Stimulated activated CD4-positive, alpha-beta T cell treated with anti-CD3 and anti-CD28 coated beads, Interleukin-1b, Interleukin-23, amount 100 ng/mL, for 24 hours (primary cell): Measurements from ENCODE around the gene SPHK2.
"Not testable (repeated sequence)": the region's sequence is repeated elsewhere in the genome, so short reads cannot be mapped to it uniquely, and the experiment has no call there.

Experiments
- DNase-seq, 4 experiments: peaks; one replicate each; pipeline ENCODE4 v3.0.0-alpha.2; 2020; ENCODE audit warnings: low read depth in 4 of 4, low spot score in 1 of 4

SPHK2 gene, protein sequence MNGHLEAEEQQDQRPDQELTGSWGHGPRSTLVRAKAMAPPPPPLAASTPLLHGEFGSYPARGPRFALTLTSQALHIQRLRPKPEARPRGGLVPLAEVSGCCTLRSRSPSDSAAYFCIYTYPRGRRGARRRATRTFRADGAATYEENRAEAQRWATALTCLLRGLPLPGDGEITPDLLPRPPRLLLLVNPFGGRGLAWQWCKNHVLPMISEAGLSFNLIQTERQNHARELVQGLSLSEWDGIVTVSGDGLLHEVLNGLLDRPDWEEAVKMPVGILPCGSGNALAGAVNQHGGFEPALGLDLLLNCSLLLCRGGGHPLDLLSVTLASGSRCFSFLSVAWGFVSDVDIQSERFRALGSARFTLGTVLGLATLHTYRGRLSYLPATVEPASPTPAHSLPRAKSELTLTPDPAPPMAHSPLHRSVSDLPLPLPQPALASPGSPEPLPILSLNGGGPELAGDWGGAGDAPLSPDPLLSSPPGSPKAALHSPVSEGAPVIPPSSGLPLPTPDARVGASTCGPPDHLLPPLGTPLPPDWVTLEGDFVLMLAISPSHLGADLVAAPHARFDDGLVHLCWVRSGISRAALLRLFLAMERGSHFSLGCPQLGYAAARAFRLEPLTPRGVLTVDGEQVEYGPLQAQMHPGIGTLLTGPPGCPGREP

DNA sequence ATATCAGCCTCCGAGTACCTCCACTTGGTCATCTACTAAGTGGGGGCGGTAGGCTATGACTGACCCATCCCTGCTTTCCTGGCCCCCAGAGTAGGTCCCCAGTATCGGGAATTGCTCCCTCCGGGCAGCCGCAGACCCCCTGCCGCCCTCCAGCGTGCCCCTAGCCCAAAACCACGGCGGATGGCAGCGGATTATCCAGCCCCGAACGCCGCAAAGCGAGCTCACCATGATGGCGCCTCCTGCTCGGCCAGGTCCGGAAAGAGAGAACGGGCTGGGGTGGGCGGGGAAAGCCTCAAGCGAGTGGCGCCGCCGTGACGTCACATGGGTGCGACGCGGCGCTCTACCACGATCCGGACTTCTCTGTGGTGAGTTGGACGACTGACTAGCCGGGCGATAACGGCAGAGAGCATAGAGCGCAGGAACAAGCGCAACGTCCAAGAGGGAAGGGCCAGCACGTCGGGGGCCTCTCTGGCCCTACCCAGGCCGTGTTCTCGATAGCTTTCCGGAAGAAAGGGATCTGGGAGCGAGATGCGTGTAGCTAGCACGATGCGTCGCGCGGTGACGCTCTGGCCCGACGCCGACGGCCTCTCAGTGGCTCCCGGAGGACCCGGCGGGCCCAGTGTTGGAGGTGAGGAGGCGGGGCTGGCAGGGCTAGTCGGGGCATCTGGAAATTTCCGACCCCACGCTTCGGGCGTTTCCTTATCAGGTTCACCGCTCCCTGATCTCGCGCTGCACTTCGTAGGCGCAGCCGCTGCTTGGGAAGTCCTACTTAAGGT, at the start of gene SPHK2, which contains the start of gene RPL18:
Gene SPHK2, plus strand, starts transcription at position 591 of the 776 bp plus-strand sequence. CDS start 1,009 bp downstream, outside the sequence.
Gene RPL18, minus strand, starts transcription at position 263 of the 776 bp plus-strand sequence. Its CDS starts 35 bp downstream, at position 228.
- peak; percentile 86 to 94 (median 91) for DNase-seq

DNA sequence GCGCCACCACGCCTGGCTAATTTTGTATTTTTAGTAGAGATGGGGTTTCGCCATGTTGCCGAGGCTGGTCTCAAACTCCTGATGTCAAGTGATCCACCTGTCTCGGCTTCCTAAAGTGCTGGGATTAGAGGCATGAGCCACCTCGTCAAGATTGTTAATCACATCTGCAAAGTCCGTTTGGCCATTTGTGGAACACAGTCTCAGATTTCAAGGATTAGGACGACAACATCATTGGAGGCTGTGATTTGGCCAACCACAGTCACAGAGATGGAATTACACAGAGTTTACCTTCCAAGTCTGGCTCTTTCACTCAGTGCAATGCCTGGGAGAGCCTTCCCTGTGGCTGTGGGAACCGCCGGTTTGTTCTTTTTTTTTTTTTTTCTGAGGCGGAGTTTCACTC, 49.5 kb upstream of the SPHK2 start:
- no peak for DNase-seq

DNA sequence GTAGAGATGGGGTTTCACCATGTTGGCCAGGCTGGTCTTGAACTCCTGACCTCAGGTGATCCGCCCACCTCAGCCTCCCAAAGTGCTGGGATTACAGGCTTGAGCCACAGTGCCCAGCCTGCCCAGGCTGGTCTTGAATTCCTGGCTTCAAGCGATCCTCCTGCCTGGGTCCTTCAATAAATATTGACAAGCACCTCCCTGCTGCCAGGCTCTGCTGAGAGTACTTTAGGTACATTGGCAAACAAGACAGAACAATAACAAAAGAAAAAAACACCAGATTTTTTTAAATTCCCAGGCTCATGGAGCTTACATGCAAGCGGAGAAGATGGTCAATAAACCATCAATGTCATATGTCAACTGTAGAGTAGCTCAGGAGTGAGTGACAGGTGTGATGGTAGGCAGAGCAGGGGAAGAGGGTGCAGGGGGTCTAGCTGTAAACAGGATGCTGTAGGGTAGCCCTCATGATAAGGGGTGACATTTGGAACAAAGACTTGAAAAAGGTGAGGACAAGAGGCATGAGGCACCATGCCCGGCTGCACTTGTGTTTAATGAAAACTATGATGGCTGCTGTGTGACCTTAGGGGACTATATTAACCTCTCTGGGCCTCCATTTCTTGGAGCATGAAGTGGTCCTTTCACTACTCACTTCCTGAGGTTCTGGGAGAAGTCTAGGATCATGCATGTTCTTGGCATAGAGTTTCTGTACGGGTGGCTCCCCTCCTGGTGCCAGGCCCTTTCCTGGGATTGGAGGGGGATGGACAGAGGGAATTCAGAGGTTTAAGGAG, 47.7 kb upstream of the SPHK2 start:
- no peak for DNase-seq

DNA sequence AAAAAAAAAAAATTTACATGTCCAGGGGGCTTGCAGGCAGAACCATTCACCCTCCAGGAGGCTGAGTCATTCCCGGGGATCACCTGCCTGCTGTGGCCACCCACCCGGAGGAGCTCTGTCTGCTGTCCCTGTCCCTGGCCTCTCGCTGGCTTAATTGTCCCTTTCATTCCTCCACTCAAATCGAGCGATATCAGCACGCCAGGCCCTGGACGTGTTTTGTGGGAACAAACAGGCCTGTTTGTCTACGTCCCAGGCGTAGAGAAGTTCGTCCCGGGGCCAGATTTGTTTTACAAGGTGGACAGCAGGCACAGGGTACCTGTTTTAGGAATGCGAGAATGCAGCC, 46.2 kb upstream of the SPHK2 start:
- no peak for DNase-seq

DNA sequence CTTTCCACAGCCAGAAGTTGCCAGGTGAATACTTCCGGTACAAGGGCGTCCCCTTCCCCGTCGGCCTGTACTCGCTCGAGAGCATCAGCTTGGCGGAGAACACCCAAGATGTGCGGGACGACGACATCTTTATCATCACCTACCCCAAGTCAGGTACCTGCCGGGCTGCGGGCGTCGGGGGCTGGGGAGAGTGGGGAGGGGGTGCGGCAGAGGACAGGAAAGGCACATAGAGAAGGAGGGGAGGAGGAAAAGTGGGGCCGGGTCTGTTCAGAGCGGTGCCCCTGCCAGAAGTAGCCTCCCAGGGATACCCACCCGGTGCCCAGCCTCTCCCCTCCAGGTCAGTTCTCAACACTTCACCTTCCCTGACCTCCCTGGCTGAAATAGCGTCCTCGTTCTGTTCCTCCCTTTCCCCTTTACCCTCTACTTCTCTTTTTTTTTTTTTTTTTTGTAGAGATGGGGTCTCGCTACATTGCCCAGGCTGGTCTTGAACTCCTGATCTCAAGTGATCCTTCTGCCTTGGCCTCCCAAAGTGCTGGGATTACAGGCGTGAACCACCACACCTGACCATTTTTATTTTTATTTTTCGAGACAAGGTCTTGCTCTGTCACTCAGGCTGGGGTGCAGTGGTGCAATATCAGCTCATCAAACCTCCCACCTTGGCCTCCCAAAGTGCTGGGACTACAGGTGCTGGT, 43.2 kb upstream of the SPHK2 start:
- DNase-seq, result no peak

DNA sequence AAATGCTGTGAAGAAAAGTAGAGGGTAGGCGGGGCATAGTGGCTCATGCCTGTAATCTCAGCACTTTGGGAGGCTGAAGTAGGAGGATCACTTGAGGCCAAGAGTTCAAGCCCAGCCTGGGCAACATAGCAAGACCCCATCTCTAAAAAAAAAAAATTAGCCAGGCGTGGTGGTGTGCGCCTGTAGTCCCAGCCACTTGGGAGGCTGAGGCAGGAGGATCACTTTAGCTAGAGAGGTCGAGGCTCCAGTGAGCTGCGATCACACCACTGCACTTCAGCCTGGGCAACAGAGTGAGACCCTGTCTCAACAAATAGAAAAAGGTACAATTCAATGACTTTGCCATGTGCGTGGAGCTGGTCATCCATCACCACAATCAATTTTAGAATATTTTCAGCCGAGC, 41.4 kb upstream of the SPHK2 start:
- DNase-seq, result not testable (repeated sequence)

DNA sequence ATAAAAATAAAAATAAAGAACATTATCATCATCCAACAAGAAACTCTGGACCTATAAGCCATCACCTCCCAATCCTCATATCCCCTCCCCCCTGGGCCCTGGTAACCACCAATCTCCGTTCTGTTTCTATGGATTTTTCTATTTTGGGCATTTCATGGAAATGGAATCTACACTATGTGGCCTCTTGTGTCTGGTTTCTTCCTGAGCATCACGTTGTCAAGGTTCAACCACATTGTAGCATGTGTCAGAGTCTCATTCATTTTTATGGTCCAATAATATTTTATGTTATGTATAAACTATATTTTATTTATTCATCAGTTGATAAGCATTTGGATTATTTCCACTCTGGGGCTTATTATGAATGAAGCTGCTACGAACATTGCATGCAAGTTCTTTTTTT, 40.4 kb upstream of the SPHK2 start:
- DNase-seq, result no peak

DNA sequence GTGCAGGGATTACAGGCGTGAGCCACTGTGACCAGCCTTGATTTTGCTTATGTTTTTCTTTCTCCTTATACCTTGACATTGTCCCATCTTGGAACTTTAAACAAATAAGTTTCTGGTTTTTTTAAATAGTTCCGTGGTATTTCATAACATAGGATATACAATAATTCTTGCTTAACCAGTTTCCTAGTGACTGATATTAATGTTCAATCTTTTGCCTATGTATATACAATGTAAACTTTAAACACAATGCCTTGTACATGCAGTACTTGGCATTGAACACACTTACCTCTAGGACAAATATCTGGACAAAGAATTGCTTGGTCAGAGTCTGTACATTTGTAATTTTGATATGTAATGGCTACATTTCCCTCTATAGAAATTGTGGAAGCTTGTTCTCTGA, 37.1 kb upstream of the SPHK2 start:
- DNase-seq, result no peak

DNA sequence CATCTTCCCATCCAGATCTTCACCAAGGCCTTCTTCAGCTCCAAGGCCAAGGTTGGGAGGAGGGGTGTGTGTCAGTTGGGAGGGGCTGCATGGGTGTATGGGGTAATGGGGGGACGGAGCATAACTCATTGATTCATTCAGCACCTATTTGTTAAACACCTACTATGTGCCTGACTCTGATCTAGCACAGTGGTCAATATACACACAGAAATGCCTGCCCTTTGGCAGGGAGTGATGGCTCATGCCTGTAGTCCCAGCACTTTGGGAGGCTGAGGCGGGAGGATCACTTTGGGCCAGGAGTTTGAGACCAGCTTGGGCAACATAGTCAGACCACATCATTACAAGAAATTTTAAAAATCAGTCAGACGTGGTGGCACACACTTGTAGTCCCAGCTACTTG, 31.9 kb upstream of the SPHK2 start:
- no peak for DNase-seq

DNA sequence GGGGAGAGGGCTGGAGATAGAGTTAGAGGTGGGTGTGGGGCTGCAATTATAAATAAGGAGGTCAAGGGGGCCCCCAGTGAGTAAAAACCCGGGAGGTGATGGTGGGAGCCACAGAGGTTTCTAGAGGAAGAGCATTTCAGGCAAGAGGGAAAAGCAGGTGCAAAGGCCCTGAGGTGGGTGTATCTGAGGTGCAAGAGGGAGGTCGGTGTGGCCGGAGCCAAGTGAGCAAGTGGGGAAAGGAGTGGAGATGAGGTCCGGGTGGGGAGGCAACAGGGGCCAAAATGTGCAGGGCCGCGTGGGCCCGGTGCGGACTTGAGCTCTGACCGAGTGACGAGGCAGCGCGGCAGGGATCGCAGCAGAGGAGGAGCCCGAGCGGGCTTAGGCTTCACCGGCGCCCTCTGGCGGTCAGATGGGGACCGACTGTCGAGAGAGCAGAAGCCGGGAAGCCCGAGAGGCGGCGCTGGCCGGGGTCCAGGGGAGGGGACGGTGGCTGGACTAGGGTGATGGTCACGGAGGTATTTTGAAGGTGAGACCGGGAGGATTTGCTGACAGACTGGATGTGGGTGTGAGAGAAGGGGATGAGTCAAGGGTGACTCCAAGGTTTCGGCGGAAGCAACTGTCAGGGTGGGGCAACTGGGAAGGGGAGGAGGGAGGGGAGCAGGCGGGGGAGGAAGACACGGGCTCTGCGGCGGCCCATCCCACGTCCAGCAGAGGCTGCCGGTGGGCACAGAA, 30.5 kb upstream of the SPHK2 start:
- peak; percentile 74 to 83 (median 76) for DNase-seq

DNA sequence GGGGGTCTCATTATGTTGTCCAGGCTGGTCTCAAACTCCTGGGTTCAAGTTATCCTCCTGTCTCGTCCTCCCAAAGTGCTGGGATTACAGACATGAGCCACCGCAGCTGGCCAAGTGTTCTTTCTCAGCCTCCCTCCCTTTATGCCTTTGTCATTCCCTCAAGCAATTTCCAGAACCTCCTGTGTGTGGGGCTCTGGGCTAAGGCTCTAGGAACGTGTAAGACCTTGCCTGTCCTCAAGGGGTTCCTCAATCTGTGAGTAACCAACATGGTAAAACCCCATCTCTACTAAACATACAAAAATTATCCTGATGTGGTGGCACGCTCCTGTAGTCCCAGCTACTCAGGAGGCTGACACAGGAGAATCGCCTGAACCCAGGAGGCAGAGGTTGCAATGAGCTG, 28.3 kb upstream of the SPHK2 start:
- no peak for DNase-seq

DNA sequence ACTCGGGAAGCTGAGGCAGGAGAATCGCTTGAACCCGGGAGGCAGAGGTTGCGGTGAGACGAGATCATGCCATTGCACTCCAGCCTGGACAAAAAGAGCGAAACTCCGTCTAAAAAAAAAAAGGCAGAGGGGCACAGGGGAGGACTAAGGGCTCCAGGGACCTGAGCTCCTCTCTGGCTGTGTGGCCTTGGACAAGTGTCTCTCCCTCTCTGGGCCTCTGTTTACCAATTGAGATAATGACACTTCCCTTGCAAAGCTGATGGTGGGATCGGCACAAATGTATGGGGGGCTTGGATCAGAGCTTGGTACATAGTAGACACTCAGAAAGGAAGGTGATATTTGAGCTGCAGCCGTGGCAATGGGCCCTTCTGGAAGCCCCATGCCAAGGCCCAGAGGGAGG, 24.1 kb upstream of the SPHK2 start:
- no peak for DNase-seq

DNA sequence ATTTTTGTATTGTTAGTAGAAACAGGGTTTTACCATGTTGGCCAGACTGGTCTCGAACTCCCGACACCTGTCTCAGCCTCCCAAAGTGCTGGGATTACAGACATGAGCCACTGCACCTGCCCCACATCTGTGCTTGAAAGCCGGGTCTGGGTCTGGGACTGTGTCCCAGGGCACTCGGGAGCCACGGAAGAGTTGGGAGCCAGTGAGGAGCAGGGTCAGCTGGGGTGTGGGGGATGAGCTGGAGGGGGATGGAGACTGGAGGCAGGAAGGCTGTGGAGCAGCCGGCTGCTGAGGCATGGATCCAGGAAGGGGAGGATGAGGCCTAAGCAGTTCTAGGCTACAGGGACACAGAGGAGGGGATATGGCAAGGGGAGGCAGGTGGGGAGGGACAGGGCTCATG, 23.5 kb upstream of the SPHK2 start:
- no peak for DNase-seq

DNA sequence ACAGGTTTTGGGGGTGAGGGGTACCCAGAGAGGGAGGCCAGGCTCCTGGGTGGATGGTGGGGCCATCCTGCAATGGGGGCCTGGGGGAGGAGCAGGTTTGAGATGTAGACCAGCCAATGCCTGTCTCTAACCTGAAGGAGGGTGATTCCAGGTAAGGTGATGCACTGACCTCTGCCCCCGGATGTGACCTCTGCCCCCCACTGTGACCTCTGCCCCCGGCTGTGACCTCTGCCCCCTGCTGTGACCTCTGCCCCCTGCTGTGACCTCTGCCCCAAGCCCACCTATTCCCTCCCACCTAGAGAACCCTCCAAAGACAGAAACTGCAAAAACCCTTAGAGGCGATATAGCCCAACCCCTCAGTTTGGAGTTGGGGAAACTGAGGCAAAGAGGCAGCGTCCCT, 23.1 kb upstream of the SPHK2 start:
- DNase-seq, result no peak

DNA sequence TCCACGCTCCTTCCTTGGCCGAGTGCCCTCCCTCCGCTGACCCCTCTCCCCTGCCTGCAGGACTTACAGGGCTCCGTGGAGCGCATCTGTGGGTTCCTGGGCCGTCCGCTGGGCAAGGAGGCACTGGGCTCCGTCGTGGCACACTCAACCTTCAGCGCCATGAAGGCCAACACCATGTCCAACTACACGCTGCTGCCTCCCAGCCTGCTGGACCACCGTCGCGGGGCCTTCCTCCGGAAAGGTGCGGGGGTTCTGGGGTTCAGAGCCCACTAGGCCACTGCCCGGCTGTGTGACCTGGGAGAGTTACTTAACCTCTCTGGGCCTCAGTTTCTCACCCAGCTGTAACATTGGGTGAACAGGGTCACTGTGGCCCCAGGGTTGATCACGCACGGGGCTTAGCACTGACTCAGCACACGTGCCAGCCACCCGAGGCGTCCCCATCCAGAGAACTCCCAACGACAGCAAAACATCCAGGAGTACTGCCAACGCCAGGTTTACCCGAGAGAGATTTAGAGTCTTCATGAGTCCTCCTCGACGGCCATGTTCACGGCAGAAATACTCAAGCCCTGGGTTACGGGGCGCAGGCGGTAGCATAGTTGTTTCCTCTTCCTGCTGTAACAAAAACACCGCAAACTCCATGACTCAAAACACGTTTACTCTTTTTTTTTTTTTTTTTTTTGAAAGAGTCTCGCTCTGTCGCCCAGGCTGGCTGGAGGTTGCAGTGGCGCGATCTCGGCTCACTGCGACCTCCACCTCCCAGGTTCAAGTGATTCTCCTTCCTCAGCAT, 22.4 kb upstream of the SPHK2 start:
- DNase-seq, result no peak

DNA sequence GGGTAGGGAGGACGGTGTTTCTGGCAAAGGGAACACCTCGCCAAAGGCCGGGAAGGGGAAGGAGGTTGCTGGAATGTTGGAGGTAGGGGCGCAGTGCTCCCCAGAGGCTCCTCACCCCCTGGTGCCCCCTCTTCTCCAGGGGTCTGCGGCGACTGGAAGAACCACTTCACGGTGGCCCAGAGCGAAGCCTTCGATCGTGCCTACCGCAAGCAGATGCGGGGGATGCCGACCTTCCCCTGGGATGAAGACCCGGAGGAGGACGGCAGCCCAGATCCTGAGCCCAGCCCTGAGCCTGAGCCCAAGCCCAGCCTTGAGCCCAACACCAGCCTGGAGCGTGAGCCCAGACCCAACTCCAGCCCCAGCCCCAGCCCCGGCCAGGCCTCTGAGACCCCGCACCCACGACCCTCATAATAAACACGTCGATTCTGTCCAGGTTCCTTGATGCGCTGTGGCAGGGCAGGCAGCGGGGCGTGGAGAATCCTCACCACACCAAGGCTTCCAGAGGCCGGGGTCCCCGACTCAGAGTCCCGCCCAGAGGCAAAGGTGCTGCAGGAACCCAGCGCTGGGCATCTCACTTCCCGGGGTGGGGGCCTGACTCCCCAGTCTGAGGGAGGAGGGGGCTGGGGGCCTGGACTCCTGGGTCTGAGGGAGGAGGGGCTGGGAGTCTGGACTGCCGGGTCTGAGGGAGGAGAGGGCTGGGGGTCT, 20.2 kb upstream of the SPHK2 start:
- no peak for DNase-seq

DNA sequence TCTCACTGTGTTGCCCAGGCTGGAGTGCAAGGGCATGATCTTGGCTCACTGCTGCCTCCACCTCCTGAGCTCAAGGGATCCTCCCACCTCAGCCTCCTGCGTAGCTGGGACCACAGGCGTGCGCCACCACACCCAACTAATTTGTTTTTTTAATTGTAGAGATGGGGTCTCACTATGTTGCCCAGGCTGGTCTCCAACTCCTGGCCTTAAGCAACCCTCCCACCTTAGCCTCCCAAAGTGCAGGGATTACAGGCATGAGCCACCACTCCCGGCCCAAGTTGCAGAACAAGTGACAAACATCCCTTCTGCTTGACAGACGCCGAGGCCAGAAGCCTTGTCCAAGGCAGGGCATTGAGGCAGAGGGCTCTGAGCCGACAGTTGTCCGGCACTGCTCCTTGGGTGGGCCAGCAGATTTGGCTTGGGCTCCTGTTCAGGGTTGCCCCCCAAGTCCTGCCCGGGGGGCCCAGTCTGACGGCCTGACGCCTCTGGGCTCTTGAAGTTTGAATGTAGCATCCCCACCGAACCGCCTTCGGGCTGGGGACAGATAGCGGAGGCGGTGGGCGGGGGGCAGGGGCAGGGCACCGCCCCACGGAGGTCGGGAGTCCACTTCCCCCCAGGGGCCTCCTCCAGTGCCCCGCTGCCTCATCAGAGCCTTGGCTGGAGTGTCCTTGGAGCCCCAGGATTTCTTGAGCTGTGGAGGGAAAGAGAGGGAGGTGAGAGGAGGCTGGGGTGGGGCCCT, 18.5 kb upstream of the SPHK2 start:
- DNase-seq, result no peak

DNA sequence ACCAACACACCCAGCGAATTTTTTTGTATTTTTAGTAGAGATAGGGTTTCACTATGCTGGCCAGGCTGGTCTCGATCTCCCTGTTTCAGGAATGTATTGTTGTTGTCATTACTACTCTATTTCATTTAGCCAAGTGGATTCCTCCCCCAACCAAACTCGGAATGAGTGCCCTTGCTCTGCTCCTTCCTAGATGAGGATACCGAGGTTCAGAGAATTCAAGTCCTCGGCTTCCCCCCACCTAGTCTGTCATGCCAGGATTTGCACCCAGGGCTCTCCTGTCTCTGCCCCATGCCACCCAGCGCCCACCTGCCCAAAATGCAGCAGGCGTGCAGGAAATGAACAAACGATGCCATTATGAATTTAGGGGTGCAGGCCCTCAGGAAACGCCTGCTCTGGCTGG, 16.3 kb upstream of the SPHK2 start:
- DNase-seq, result no peak
